H9 (cell line): ENCODE data around the gene SCUBE3. TPM values are rescaled to one million over a fixed set of nuclear protein-coding genes. Genes with fewer than 3 reads are reported as not detected.

Experiments
- DNase-seq: peaks from one replicate; pipeline ENCODE4 v3.0.0-alpha.2; 2017
- H2AFZ ChIP-seq: one replicate; pipeline ENCODE4 v1.6.1; 2013; ENCODE audit warnings: mild to moderate bottlenecking, low read length, control low read depth, moderate library complexity
- H2AK5ac ChIP-seq: 2 replicates; pipeline ENCODE4 v1.6.1; 2013; ENCODE audit warnings: low read length, control low read depth, mixed read lengths; ENCODE audit not compliant: insufficient read length
- H2BK120ac ChIP-seq: one replicate; pipeline ENCODE4 v1.6.1; 2013; ENCODE audit warnings: low read depth, mild to moderate bottlenecking, low read length, control low read depth, inconsistent platforms; ENCODE audit not compliant: poor library complexity, severe bottlenecking
- H2BK12ac ChIP-seq: 2 replicates; pipeline ENCODE4 v1.6.1; 2013; ENCODE audit warnings: low read length, control low read depth, mixed read lengths, low read depth; ENCODE audit not compliant: insufficient read length
- H2BK15ac ChIP-seq: 2 replicates; pipeline ENCODE4 v1.6.1; 2013; ENCODE audit warnings: low read depth, low read length, control low read depth
- H2BK20ac ChIP-seq: one replicate; pipeline ENCODE4 v1.6.1; 2013; ENCODE audit warnings: low read depth, mild to moderate bottlenecking, low read length, control low read depth, inconsistent platforms; ENCODE audit not compliant: poor library complexity, severe bottlenecking
- H2BK5ac ChIP-seq: 2 replicates; pipeline ENCODE4 v1.6.1; 2013; ENCODE audit warnings: low read length, control low read depth, mixed read lengths; ENCODE audit not compliant: insufficient read length
- H3K14ac ChIP-seq: 2 replicates; pipeline ENCODE4 v1.6.1; 2013; ENCODE audit warnings: low read length, control low read depth; ENCODE audit not compliant: insufficient read depth
- H3K18ac ChIP-seq: 2 replicates; pipeline ENCODE4 v1.6.1; 2013; ENCODE audit warnings: low read depth, mild to moderate bottlenecking, mixed read lengths, low read length, control low read depth; ENCODE audit not compliant: insufficient read length
- H3K23ac ChIP-seq: 2 replicates; pipeline ENCODE4 v1.6.1; 2013; ENCODE audit warnings: low read length, control low read depth, mixed read lengths, low read depth; ENCODE audit not compliant: insufficient read length
- H3K23me2 ChIP-seq: 2 replicates; pipeline ENCODE4 v1.6.1; 2013; ENCODE audit warnings: low read depth, mild to moderate bottlenecking, mixed read lengths, low read length, control low read depth; ENCODE audit not compliant: insufficient read length, poor library complexity, severe bottlenecking
- H3K27ac ChIP-seq: 2 replicates; pipeline ENCODE4 v1.5.1; 2013; ENCODE audit warnings: low read length, control low read depth, mixed read lengths, low read depth; ENCODE audit not compliant: insufficient read length
- H3K27me3 ChIP-seq: 2 replicates; pipeline ENCODE4 v1.6.1; 2013; ENCODE audit warnings: low read length, control low read depth, inconsistent platforms; ENCODE audit not compliant: insufficient read depth
- H3K4ac ChIP-seq: 2 replicates; pipeline ENCODE4 v1.6.1; 2013; ENCODE audit warnings: low read depth, mild to moderate bottlenecking, control low read depth, inconsistent platforms, low read length, moderate library complexity
- H3K4me1 ChIP-seq: 2 replicates; pipeline ENCODE4 v1.6.1; 2013; ENCODE audit warnings: low read length, control low read depth, inconsistent platforms; ENCODE audit not compliant: insufficient read depth
- H3K4me2 ChIP-seq: 2 replicates; pipeline ENCODE4 v1.6.1; 2013; ENCODE audit warnings: low read length, control low read depth, mixed read lengths; ENCODE audit not compliant: insufficient read length, insufficient read depth
- H3K56ac ChIP-seq: 2 replicates; pipeline ENCODE4 v1.6.1; 2013; ENCODE audit warnings: low read depth, mild to moderate bottlenecking, mixed read lengths, low read length, control low read depth; ENCODE audit not compliant: insufficient read length
- H3K79me1 ChIP-seq: 2 replicates; pipeline ENCODE4 v1.6.1; 2013; ENCODE audit warnings: low read depth, mild to moderate bottlenecking, moderate library complexity, low read length, control low read depth, inconsistent platforms; ENCODE audit not compliant: insufficient read depth, poor library complexity, severe bottlenecking
- H3K79me2 ChIP-seq: 2 replicates; pipeline ENCODE4 v1.6.1; 2013; ENCODE audit warnings: low read length, control low read depth, inconsistent platforms; ENCODE audit not compliant: insufficient read depth
- H3K9ac ChIP-seq: 2 replicates; pipeline ENCODE4 v1.6.1; 2013; ENCODE audit warnings: low read length, control low read depth, mixed read lengths; ENCODE audit not compliant: insufficient read length; ENCODE audit errors: extremely low read depth
- H3K9me3 ChIP-seq: one replicate; pipeline ENCODE4 v1.6.1; 2013; ENCODE audit warnings: low read depth, low read length, inconsistent platforms; ENCODE audit not compliant: control insufficient read depth
- H3T11ph ChIP-seq: one replicate; pipeline ENCODE4 v1.6.1; 2013; ENCODE audit warnings: mild to moderate bottlenecking, low read length, control low read depth, inconsistent platforms
- H4K20me1 ChIP-seq: one replicate; pipeline ENCODE4 v1.6.1; 2013; ENCODE audit not compliant: control insufficient read depth, insufficient read length, insufficient read depth
- H4K5ac ChIP-seq: 2 replicates; pipeline ENCODE4 v1.6.1; 2013; ENCODE audit warnings: low read depth, mild to moderate bottlenecking, mixed read lengths, low read length, control low read depth; ENCODE audit not compliant: insufficient read length
- H4K8ac ChIP-seq: replicated peaks from 2 replicates; pipeline ENCODE4 v1.6.1; 2013; ENCODE audit warnings: low read length, control low read depth, mixed read lengths, low read depth; ENCODE audit not compliant: insufficient read length
- H4K91ac ChIP-seq: 2 replicates; pipeline ENCODE4 v1.6.1; 2013; ENCODE audit warnings: low read depth, mild to moderate bottlenecking, moderate library complexity, mixed read lengths, low read length, control low read depth; ENCODE audit not compliant: insufficient read length
- H3K27ac Mint-ChIP-seq, 3 experiments: 2 replicates in 2 of 3; 3 replicates in 1 of 3; pipeline ENCODE4 v1.8.0; 2020 to 2021; ENCODE audit warnings: mixed read lengths in 3 of 3, mild to moderate bottlenecking in 1 of 3, moderate library complexity in 1 of 3
- H3K27me3 Mint-ChIP-seq: 2 replicates; pipeline ENCODE4 v1.8.0; 2021; ENCODE audit warnings: low read depth, mild to moderate bottlenecking, moderate library complexity, mixed read lengths
- H3K36me3 Mint-ChIP-seq, 3 experiments: 2 replicates in 2 of 3; 3 replicates in 1 of 3; pipeline ENCODE4 v1.8.0; 2020 to 2021; ENCODE audit warnings: low read depth in 3 of 3, mixed read lengths in 3 of 3; ENCODE audit not compliant: insufficient read depth in 1 of 3
- H3K4me1 Mint-ChIP-seq, 2 experiments: 2 replicates each; pipeline ENCODE4 v1.8.0; 2020; ENCODE audit warnings: mixed read lengths in 2 of 2
- H3K4me3 Mint-ChIP-seq, 2 experiments: 2 replicates in 1 of 2; 3 replicates in 1 of 2; pipeline ENCODE4 v1.8.0; 2020 to 2021; ENCODE audit warnings: mild to moderate bottlenecking in 2 of 2, mixed read lengths in 2 of 2, moderate library complexity in 1 of 2
- H3K9me3 Mint-ChIP-seq, 2 experiments: 2 replicates in 1 of 2; 3 replicates in 1 of 2; pipeline ENCODE4 v1.8.0; 2020; ENCODE audit warnings: mild to moderate bottlenecking in 2 of 2, mixed read lengths in 2 of 2, moderate library complexity in 1 of 2
- WGBS: extraction: QIAGEN DNeasy Blood & Tissue Kit; methylation state at CpG from one replicate; pipeline ENCODE4 v1.1.7; 2013; ENCODE audit warnings: missing lambda C conversion rate, low lambda C conversion rate, mixed read lengths; ENCODE audit not compliant: insufficient read length; ENCODE audit errors: extremely low coverage; 5-methylcytosine and 5-hydroxymethylcytosine counted together
- total RNA-seq: library from RNA; stranded (reverse); gene quantifications from 2 replicates; pipeline ENCODE4 v1.2.1, GENCODE V29; 2021
- TF ChIP-seq, protein P1 (sequence below): fragments of 200-600 bp; sonication (generic); conservative IDR thresholded peaks from 3 replicates; pipeline ENCODE4 v1.8.0; 2021; ENCODE audit warnings: antibody characterized with exemption, mild to moderate bottlenecking

SCUBE3 gene
- total RNA-seq, 1 experiment from 2014 or later, result 2.7 TPM

DNA sequence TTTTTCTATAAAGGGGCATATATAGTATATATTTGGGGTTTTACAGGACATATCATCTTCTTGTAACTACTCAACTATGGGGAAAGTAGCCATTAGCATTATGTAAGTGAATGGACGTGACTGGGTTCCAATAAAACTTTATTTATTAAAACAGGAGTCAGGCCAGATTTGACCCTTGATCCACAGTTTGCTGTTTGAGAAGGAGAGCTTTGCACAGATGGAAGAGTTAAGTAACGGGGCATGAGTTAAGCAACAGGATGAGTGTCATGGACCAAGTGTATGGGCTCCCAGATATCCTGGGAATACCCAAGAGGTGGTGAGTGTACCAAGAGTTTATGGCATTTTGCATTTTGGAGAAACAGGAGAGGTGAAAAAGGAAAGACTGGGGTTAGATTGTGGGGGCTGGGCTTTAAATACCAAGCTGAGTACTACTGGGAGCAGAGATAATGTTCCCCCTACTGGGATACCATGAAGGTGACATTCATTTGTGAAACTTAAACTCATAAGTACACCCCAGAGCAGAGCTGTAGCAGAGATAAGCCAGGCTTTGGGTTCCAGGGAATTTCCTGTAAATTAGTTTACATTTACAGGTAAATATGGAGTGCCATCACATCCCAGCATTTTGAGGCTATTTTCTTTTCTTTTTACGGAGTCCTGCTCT is 18.5 kb upstream of the SCUBE3 start:
- no peak overlapping the region for H4K8ac ChIP-seq
- no CpG with 5 or more reads among the region's 3 CpGs for WGBS
- no peak overlapping the region for H3K4me3 Mint-ChIP-seq
- no peak overlapping the region for H3K14ac ChIP-seq
- H3K4me2 ChIP-seq, result no peak overlapping the region
- H3K27ac Mint-ChIP-seq, result no peak overlapping the region
- no peak overlapping the region for H2BK5ac ChIP-seq
- H3K27me3 ChIP-seq, result no peaks in the 10 kb centered on the region
- no peaks in the 10 kb centered on the region for H3K36me3 Mint-ChIP-seq
- H3K56ac ChIP-seq, result no peak overlapping the region
- H2BK12ac ChIP-seq, result no peak overlapping the region
- TF ChIP-seq, protein P1, sequence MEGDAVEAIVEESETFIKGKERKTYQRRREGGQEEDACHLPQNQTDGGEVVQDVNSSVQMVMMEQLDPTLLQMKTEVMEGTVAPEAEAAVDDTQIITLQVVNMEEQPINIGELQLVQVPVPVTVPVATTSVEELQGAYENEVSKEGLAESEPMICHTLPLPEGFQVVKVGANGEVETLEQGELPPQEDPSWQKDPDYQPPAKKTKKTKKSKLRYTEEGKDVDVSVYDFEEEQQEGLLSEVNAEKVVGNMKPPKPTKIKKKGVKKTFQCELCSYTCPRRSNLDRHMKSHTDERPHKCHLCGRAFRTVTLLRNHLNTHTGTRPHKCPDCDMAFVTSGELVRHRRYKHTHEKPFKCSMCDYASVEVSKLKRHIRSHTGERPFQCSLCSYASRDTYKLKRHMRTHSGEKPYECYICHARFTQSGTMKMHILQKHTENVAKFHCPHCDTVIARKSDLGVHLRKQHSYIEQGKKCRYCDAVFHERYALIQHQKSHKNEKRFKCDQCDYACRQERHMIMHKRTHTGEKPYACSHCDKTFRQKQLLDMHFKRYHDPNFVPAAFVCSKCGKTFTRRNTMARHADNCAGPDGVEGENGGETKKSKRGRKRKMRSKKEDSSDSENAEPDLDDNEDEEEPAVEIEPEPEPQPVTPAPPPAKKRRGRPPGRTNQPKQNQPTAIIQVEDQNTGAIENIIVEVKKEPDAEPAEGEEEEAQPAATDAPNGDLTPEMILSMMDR, result 0 out of 3 replicates have a peak, but pooled peaks have one; percentile 21
- H4K20me1 ChIP-seq, result no peaks in the 10 kb centered on the region
- H4K91ac ChIP-seq, result no peak overlapping the region
- DNase-seq, result no peak
- no peak overlapping the region for H3K4ac ChIP-seq
- no peak overlapping the region for H3K27ac ChIP-seq
- no peak overlapping the region for H2AFZ ChIP-seq
- H2BK15ac ChIP-seq, result no peak overlapping the region
- no peak overlapping the region for H3K23ac ChIP-seq
- H3K9me3 ChIP-seq, result no peaks in the 10 kb centered on the region
- H3K9me3 Mint-ChIP-seq, result peaks cover 0 to 3% of the 10 kb centered on the region in 2 experiments; a peak in 1 of 5 replicates
- H2BK20ac ChIP-seq, result no peak overlapping the region
- no peaks in the 10 kb centered on the region; the same call in 1 of the 2 replicates for H3K4me1 ChIP-seq
- no peak overlapping the region for H4K5ac ChIP-seq
- no peak overlapping the region for H3T11ph ChIP-seq
- peaks cover 14 to 31% of the 10 kb centered on the region in 2 experiments for H3K4me1 Mint-ChIP-seq
- no peaks in the 10 kb centered on the region for H3K79me2 ChIP-seq
- no peaks in the 10 kb centered on the region for H3K79me1 ChIP-seq
- H2AK5ac ChIP-seq, result no peak overlapping the region
- no peaks in the 10 kb centered on the region for H3K23me2 ChIP-seq
- no peak overlapping the region for H3K18ac ChIP-seq
- no peak overlapping the region for H2BK120ac ChIP-seq
- H3K27me3 Mint-ChIP-seq, result peaks cover 19% of the 10 kb centered on the region
- H3K9ac ChIP-seq, result no peak overlapping the region
